ENCODE data around the gene NUFIP2. TPM values are rescaled to one million over a fixed set of nuclear protein-coding genes. Genes with fewer than 3 reads are reported as not detected.
"Not testable (repeated sequence)": the region's sequence is repeated elsewhere in the genome, so short reads cannot be mapped to it uniquely, and the experiment has no call there.

Gene NUFIP2
- 42.3 TPM for total RNA-seq
- long read RNA-seq, full-length matches to known transcripts, result 1 of 21 reads
- long read RNA-seq, partial matches to known transcripts, result 1 of 21 reads
- long read RNA-seq, other reads (novel, unspliced or antisense), result 19 of 21 reads

- ATAC-seq, result peak; percentile 95
- intact Hi-C loops (cut with micrococcal nuclease), result no loop called here
- DNase-seq, result peak; percentile 99
These were observed at the start of gene NUFIP2 for GRCh38 chr17:29293890-29294579. Gene NUFIP2, minus strand, starts transcription at chr17:29294148. Its CDS starts 89 bp downstream, at chr17:29294059.

- intact Hi-C loops (cut with micrococcal nuclease), result no loop called here
- ATAC-seq (no peak), DNase-seq (no peak)
These were observed 48.3 kb upstream of the NUFIP2 start for GRCh38 chr17:29342158-29342765.

GRCh38 chr17:29341726-29342125, 47.8 kb upstream of the NUFIP2 start:
- intact Hi-C loops (cut with micrococcal nuclease), result no loop called here
- ATAC-seq, result no peak
- no peak for DNase-seq

GRCh38 chr17:29339016-29339415, 45.1 kb upstream of the NUFIP2 start:
- DNase-seq; intact Hi-C loops (cut with micrococcal nuclease); ATAC-seq: not testable (repeated sequence)

GRCh38 chr17:29331708-29332085, 37.7 kb upstream of the NUFIP2 start:
- intact Hi-C loops (cut with micrococcal nuclease), result no loop called here
- ATAC-seq, result no peak

GRCh38 chr17:29331075-29331707, 37.2 kb upstream of the NUFIP2 start:
- DNase-seq (no peak), ATAC-seq (no peak)
- intact Hi-C loops (cut with micrococcal nuclease), result no loop called here

More at GRCh38 chr17:29331708-29332085, 37.7 kb upstream of the NUFIP2 start:
- no peak for DNase-seq

- DNase-seq, result no peak
- intact Hi-C loops (cut with micrococcal nuclease), result no loop called here
- ATAC-seq, result no peak
These were observed 33.5 kb upstream of the NUFIP2 start for GRCh38 chr17:29327412-29327811.

- ATAC-seq (no peak), DNase-seq (no peak)
- intact Hi-C loops (cut with micrococcal nuclease), result no loop called here
These were observed 32.3 kb upstream of the NUFIP2 start for GRCh38 chr17:29326023-29326813.

GRCh38 chr17:29322363-29322762, 28.4 kb upstream of the NUFIP2 start:
- intact Hi-C loops (cut with micrococcal nuclease), result no loop called here
- DNase-seq (no peak), ATAC-seq (no peak)

GRCh38 chr17:29303386-29303785, 9.4 kb upstream of the NUFIP2 start:
- DNase-seq, result no peak
- intact Hi-C loops (cut with micrococcal nuclease), result no loop called here
- ATAC-seq, result no peak

GRCh38 chr17:29299031-29299430, 5.1 kb upstream of the NUFIP2 start:
- intact Hi-C loops (cut with micrococcal nuclease), result no loop called here
- DNase-seq (no peak), ATAC-seq (no peak)

GRCh38 chr17:29295420-29295819, 1.5 kb upstream of the NUFIP2 start:
- DNase-seq, result no peak
- intact Hi-C loops (cut with micrococcal nuclease), result no loop called here
- no peak for ATAC-seq

- ATAC-seq (no peak), DNase-seq (no peak)
- intact Hi-C loops (cut with micrococcal nuclease), result no loop called here
These were observed 592 bp upstream of the NUFIP2 start for GRCh38 chr17:29294580-29294900.

- ATAC-seq (peak; percentile 47), DNase-seq (peak; percentile 80)
- intact Hi-C loops (cut with micrococcal nuclease), result no loop called here
These were observed 707 bp downstream of the NUFIP2 start for GRCh38 chr17:29292992-29293889.

- ATAC-seq, result peak; percentile 21
- intact Hi-C loops (cut with micrococcal nuclease), result no loop called here
- peak; percentile 81 for DNase-seq
These were observed 1.6 kb downstream of the NUFIP2 start for GRCh38 chr17:29292071-29292991.

- intact Hi-C loops (cut with micrococcal nuclease), result no loop called here
- DNase-seq (no peak), ATAC-seq (no peak)
These were observed 2.7 kb downstream of the NUFIP2 start for GRCh38 chr17:29291163-29291752.

- intact Hi-C loops (cut with micrococcal nuclease), result no loop called here
- DNase-seq (no peak), ATAC-seq (no peak)
These were observed 4.1 kb downstream of the NUFIP2 start for GRCh38 chr17:29289852-29290251.

Data from left ventricle myocardium superior (tissue), 1 donor.